ENCODE results near the gene P2RY14.
"Not testable (repeated sequence)": the region's sequence is repeated elsewhere in the genome, so short reads cannot be mapped to it uniquely, and the experiment has no call there.

The P2RY14 gene

GRCh38 chr3:151264605-151265004, 13.7 kb downstream of the P2RY14 start:
- no peaks in the 10 kb centered on the region; the same call in 1 of the 2 replicates for H3K4me1 ChIP-seq (ENCODE audit: control insufficient read depth, insufficient read depth, low read length)
- no peaks in the 10 kb centered on the region for H3K27me3 ChIP-seq (ENCODE audit: control insufficient read depth, insufficient read depth, low read length)
- no peaks in the 10 kb centered on the region for H3K9me3 ChIP-seq (ENCODE audit: control insufficient read depth, insufficient read depth, low read length)
- H3K36me3 ChIP-seq (ENCODE audit: control insufficient read depth, insufficient read depth, low read length): no peaks in the 10 kb centered on the region
- H3K4me3 ChIP-seq (ENCODE audit: low read length): no peak overlapping the region
- no peak for DNase-seq (ENCODE audit: low read depth, low spot score)
- H3K27ac ChIP-seq (ENCODE audit: low read length): no peak overlapping the region
- no CpG with 5 or more reads among the region's 1 CpG for WGBS (ENCODE audit: insufficient coverage, insufficient read length)

GRCh38 chr3:151262871-151263525, 15.3 kb downstream of the P2RY14 start:
- no CpG with 5 or more reads among the region's 8 CpGs for WGBS (ENCODE audit: insufficient coverage, insufficient read length)
- no peak overlapping the region for H3K4me3 ChIP-seq (ENCODE audit: low read length)
- H3K9me3 ChIP-seq (ENCODE audit: control insufficient read depth, insufficient read depth, low read length): no peaks in the 10 kb centered on the region
- H3K36me3 ChIP-seq (ENCODE audit: control insufficient read depth, insufficient read depth, low read length): no peaks in the 10 kb centered on the region
- H3K4me1 ChIP-seq (ENCODE audit: control insufficient read depth, insufficient read depth, low read length): no peaks in the 10 kb centered on the region; the same call in 1 of the 2 replicates
- no peak overlapping the region for H3K27ac ChIP-seq (ENCODE audit: low read length)
- H3K27me3 ChIP-seq (ENCODE audit: control insufficient read depth, insufficient read depth, low read length): no peaks in the 10 kb centered on the region
- DNase-seq (ENCODE audit: low read depth, low spot score): no peak

- no peak for DNase-seq (ENCODE audit: low read depth, low spot score)
- Histone ChIP-seq H3K4me1 (ENCODE audit: control insufficient read depth, insufficient read depth, low read length) (no peaks in the 10 kb centered on the region), H3K27ac (ENCODE audit: low read length) (no peak overlapping the region), H3K9me3 (ENCODE audit: control insufficient read depth, insufficient read depth, low read length) (no peaks in the 10 kb centered on the region), H3K27me3 (ENCODE audit: control insufficient read depth, insufficient read depth, low read length) (no peaks in the 10 kb centered on the region), H3K4me3 (ENCODE audit: low read length) (no peak overlapping the region), H3K36me3 (ENCODE audit: control insufficient read depth, insufficient read depth, low read length) (no peaks in the 10 kb centered on the region)
- no CpG with 5 or more reads among the region's 3 CpGs for WGBS (ENCODE audit: insufficient coverage, insufficient read length)
Measured at GRCh38 chr3:151259664-151260063, 18.7 kb downstream of the P2RY14 start.

- no peaks in the 10 kb centered on the region for H3K36me3 ChIP-seq (ENCODE audit: control insufficient read depth, insufficient read depth, low read length)
- no CpG with 5 or more reads among the region's 1 CpG for WGBS (ENCODE audit: insufficient coverage, insufficient read length)
- H3K27ac ChIP-seq (ENCODE audit: low read length): no peak overlapping the region
- no peaks in the 10 kb centered on the region for H3K27me3 ChIP-seq (ENCODE audit: control insufficient read depth, insufficient read depth, low read length)
- H3K9me3 ChIP-seq (ENCODE audit: control insufficient read depth, insufficient read depth, low read length): no peaks in the 10 kb centered on the region
- no peaks in the 10 kb centered on the region for H3K4me1 ChIP-seq (ENCODE audit: control insufficient read depth, insufficient read depth, low read length)
- no peak overlapping the region for H3K4me3 ChIP-seq (ENCODE audit: low read length)
- DNase-seq (ENCODE audit: low read depth, low spot score): no peak
Measured at GRCh38 chr3:151256749-151257148, 21.6 kb downstream of the P2RY14 start.

GRCh38 chr3:151248772-151249337, 29.5 kb downstream of the P2RY14 start:
- H3K27me3 ChIP-seq (ENCODE audit: control insufficient read depth, insufficient read depth, low read length): no peaks in the 10 kb centered on the region
- no peaks in the 10 kb centered on the region for H3K4me1 ChIP-seq (ENCODE audit: control insufficient read depth, insufficient read depth, low read length)
- H3K36me3 ChIP-seq (ENCODE audit: control insufficient read depth, insufficient read depth, low read length): no peaks in the 10 kb centered on the region
- no peaks in the 10 kb centered on the region for H3K9me3 ChIP-seq (ENCODE audit: control insufficient read depth, insufficient read depth, low read length)
- no CpG with 5 or more reads among the region's 3 CpGs for WGBS (ENCODE audit: insufficient coverage, insufficient read length)
- H3K4me3 ChIP-seq (ENCODE audit: low read length): no peak overlapping the region
- no peak overlapping the region for H3K27ac ChIP-seq (ENCODE audit: low read length)
- no peak for DNase-seq (ENCODE audit: low read depth, low spot score)

GRCh38 chr3:151242006-151242405, 36.3 kb downstream of the P2RY14 start:
- not testable (repeated sequence) for DNase-seq (ENCODE audit: low read depth, low spot score); H3K4me1 ChIP-seq (ENCODE audit: control insufficient read depth, insufficient read depth, low read length)

GRCh38 chr3:151236736-151237135, 41.6 kb downstream of the P2RY14 start:
- no CpG with 5 or more reads among the region's 7 CpGs for WGBS (ENCODE audit: insufficient coverage, insufficient read length)
- no peaks in the 10 kb centered on the region for H3K36me3 ChIP-seq (ENCODE audit: control insufficient read depth, insufficient read depth, low read length)
- peaks cover 3% of the 10 kb centered on the region; the same call in 1 of the 2 replicates for H3K4me1 ChIP-seq (ENCODE audit: control insufficient read depth, insufficient read depth, low read length)
- no peaks in the 10 kb centered on the region for H3K27me3 ChIP-seq (ENCODE audit: control insufficient read depth, insufficient read depth, low read length)
- no peak overlapping the region for H3K4me3 ChIP-seq (ENCODE audit: low read length)
- H3K9me3 ChIP-seq (ENCODE audit: control insufficient read depth, insufficient read depth, low read length): no peaks in the 10 kb centered on the region
- no peak for DNase-seq (ENCODE audit: low read depth, low spot score)
- H3K27ac ChIP-seq (ENCODE audit: low read length): no peak overlapping the region

More at GRCh38 chr3:151242006-151242405, 36.3 kb downstream of the P2RY14 start:
- not testable (repeated sequence) for H3K4me3 ChIP-seq (ENCODE audit: low read length); H3K36me3 ChIP-seq (ENCODE audit: control insufficient read depth, insufficient read depth, low read length); H3K9me3 ChIP-seq (ENCODE audit: control insufficient read depth, insufficient read depth, low read length); H3K27ac ChIP-seq (ENCODE audit: low read length); H3K27me3 ChIP-seq (ENCODE audit: control insufficient read depth, insufficient read depth, low read length)
- WGBS (ENCODE audit: insufficient coverage, insufficient read length): no CpG with 5 or more reads among the region's 18 CpGs

- Histone ChIP-seq H3K4me3 (ENCODE audit: low read length) (no peak overlapping the region), H3K27me3 (ENCODE audit: control insufficient read depth, insufficient read depth, low read length) (no peaks in the 10 kb centered on the region), H3K4me1 (ENCODE audit: control insufficient read depth, insufficient read depth, low read length) (peaks cover 3% of the 10 kb centered on the region; the same call in 1 of the 2 replicates), H3K27ac (ENCODE audit: low read length) (no peak overlapping the region), H3K36me3 (ENCODE audit: control insufficient read depth, insufficient read depth, low read length) (no peaks in the 10 kb centered on the region), H3K9me3 (ENCODE audit: control insufficient read depth, insufficient read depth, low read length) (no peaks in the 10 kb centered on the region)
- no peak for DNase-seq (ENCODE audit: low read depth, low spot score)
- WGBS (ENCODE audit: insufficient coverage, insufficient read length): no CpG with 5 or more reads among the region's 2 CpGs
Measured at GRCh38 chr3:151236316-151236715, 42.0 kb downstream of the P2RY14 start.

- WGBS (ENCODE audit: insufficient coverage, insufficient read length): no CpG with 5 or more reads among the region's 6 CpGs
- Histone ChIP-seq H3K9me3 (ENCODE audit: control insufficient read depth, insufficient read depth, low read length) (no peaks in the 10 kb centered on the region), H3K4me3 (ENCODE audit: low read length) (no peak overlapping the region), H3K27ac (ENCODE audit: low read length) (no peak overlapping the region), H3K36me3 (ENCODE audit: control insufficient read depth, insufficient read depth, low read length) (no peaks in the 10 kb centered on the region), H3K27me3 (ENCODE audit: control insufficient read depth, insufficient read depth, low read length) (no peaks in the 10 kb centered on the region), H3K4me1 (ENCODE audit: control insufficient read depth, insufficient read depth, low read length) (peaks cover 3% of the 10 kb centered on the region; the same call in 1 of the 2 replicates)
- no peak for DNase-seq (ENCODE audit: low read depth, low spot score)
Measured at GRCh38 chr3:151234825-151235224, 43.5 kb downstream of the P2RY14 start.

GRCh38 chr3:151232991-151233390, 45.4 kb downstream of the P2RY14 start:
- no peaks in the 10 kb centered on the region for H3K27me3 ChIP-seq (ENCODE audit: control insufficient read depth, insufficient read depth, low read length)
- no peak for DNase-seq (ENCODE audit: low read depth, low spot score)
- WGBS (ENCODE audit: insufficient coverage, insufficient read length): no CpG with 5 or more reads among the region's 4 CpGs
- no peak overlapping the region for H3K4me3 ChIP-seq (ENCODE audit: low read length)
- H3K4me1 ChIP-seq (ENCODE audit: control insufficient read depth, insufficient read depth, low read length): peaks cover 3% of the 10 kb centered on the region; the same call in 1 of the 2 replicates
- no peak overlapping the region for H3K27ac ChIP-seq (ENCODE audit: low read length)
- no peaks in the 10 kb centered on the region for H3K36me3 ChIP-seq (ENCODE audit: control insufficient read depth, insufficient read depth, low read length)
- no peaks in the 10 kb centered on the region for H3K9me3 ChIP-seq (ENCODE audit: control insufficient read depth, insufficient read depth, low read length)

- H3K9me3 ChIP-seq (ENCODE audit: control insufficient read depth, insufficient read depth, low read length); H3K27me3 ChIP-seq (ENCODE audit: control insufficient read depth, insufficient read depth, low read length); H3K27ac ChIP-seq (ENCODE audit: low read length); H3K4me1 ChIP-seq (ENCODE audit: control insufficient read depth, insufficient read depth, low read length); DNase-seq (ENCODE audit: low read depth, low spot score); H3K36me3 ChIP-seq (ENCODE audit: control insufficient read depth, insufficient read depth, low read length); H3K4me3 ChIP-seq (ENCODE audit: low read length): not testable (repeated sequence)
Measured at GRCh38 chr3:151232403-151232802, 45.9 kb downstream of the P2RY14 start.

Data from iPS DF 6.9 (cell line).